Renal cortical epithelial cell (primary cell): Measurements from ENCODE around the gene AMPD3. TPM values are rescaled to one million over a fixed set of nuclear protein-coding genes. Genes with fewer than 3 reads are reported as not detected.

ENCODE experiments used
- DNase-seq: peaks from one replicate; pipeline ENCODE4 v3.0.0-alpha.2; 2011; ENCODE audit warnings: low read depth
- total RNA-seq: library from RNA; depleted of rRNA; stranded (reverse); fragments of >200 nt; gene quantifications from 2 replicates; pipeline ENCODE4 v1.2.3, GENCODE V29; 2014

The AMPD3 gene
- total RNA-seq, 1 donor from 2014 or later, result 6.7 TPM

DNA sequence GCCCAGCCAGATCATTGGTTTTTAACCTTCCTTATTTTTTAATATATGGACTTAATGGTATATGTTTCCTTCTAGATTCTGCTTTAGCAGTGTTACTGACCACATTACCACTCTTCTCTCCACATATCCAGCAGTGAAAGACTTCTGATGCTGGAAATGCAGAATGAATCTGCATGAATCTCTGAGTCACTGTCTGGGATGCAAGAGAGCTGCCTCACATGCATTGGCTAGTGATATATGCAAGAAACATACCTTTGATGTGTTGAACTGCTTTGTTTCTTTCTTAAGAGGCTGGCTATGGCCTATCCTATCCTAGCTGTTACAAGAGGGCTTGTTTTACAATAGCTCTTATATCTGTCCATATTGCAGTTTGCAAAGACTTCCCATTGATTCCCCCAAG is 16.6 kb upstream of the AMPD3 start:
- DNase-seq, result no peak

DNA sequence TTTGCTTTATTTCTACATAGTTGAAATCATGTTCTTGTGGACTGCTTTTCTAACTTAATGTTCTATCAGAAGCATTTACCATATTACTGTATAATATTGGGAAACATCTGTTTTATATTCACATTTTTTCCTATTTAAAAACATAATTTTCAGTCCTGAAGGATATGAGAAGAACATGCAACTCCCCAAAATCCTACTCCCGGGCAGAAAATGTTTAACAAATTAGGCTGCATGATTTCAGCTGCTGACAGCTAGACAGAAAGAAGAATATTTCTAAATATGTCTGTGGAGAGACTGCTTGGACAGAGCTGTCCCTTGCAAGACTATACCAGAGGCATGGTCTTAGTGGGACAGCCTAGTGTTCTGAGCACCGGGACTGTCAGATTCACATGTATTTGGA is 15.7 kb upstream of the AMPD3 start:
- no peak for DNase-seq

DNA sequence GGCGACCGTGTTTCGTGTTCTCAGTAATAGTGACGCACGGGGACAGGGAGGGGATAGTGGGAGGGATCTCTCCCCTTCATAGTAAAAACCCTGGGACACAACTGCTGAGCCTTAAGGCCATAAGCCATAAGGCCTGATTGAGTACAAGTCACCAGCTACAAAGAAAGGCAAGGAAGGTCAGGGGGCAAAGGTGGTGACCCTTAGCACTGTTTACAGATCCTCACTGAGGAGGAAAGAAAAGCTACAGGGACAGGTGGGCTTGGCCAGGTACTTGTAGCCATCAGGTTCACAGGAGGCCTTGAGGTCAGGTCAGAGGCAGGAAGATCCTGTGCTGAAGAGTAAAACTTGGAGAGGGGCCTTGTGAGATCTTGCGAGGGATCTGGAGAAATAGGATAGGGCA is 15.1 kb upstream of the AMPD3 start:
- DNase-seq, result no peak

DNA sequence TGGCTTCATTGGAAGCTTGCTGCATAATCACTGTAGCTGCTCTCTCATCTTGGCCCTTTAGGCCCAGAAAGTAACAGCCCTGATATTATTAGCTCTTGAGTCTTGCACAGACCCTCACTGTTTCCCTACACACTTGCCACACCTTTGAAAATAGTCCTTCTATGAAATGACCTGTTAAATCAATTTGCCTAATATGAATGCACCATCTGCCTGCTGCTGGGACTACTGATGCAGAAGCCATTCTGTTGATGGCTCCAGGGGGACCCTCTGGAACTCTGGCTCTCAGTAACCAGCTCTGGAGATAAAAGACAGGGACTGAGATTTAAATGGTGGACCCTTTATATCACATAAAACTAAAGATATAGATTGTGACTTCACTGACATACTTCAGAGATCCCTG is 14.7 kb upstream of the AMPD3 start:
- no peak for DNase-seq

DNA sequence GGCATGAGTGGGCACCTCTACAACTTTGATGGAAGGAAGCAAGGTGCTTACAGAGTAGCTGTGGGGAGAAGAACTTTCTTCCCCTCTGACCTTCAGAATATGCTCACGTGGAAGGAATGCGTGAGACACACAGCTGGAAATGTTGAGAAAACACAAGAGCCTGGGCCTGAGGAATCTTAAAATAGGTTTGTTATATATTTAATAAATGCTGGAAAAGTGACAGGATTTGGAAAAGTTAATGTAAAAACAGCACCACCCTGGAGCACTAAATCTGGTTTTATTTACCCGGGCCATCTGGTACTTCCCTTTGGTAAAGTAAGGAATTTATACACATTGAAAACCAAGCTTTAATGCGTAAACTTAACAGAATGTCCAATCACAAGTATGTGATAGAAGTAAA is 14.0 kb upstream of the AMPD3 start:
- DNase-seq, result no peak

DNA sequence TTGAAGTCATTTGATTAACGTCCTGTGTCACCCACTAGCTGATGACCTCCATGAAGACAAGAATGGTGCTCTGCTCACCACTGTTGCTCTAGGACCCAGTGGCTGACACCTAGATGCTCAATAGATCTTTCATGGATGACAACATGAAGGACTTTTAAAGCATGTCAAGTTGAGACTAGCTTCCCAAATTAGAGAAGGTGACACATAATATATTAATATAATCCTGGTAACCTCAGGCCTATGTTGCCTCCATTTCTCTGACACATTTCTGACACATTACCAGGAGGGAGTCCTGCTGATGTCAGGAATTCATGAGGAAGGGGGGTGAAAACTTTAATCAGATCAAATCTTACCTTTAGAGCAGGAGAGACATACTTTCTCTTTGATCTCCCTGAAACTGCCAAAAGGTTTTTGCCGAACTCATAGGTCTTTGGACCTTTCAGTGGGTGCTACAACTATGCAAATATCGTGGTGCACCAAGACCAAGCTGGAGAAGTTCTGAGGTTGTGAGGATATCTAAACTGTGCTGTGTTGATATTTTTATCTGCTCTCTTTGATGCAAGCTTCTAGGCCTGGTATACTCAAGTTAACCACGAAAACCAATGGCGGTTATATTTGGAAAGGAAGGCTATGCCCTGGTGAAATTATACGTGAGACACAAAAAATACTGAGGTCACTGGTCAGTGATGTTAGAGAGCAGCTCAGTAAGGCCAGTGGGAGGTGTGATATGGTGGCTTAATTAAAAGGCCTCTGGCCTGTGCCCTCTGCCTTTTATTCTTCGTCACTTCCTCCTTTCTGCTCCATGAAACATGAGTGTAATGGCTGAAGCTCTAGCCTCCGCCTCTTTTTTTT is 13.2 kb upstream of the AMPD3 start:
- no peak for DNase-seq

DNA sequence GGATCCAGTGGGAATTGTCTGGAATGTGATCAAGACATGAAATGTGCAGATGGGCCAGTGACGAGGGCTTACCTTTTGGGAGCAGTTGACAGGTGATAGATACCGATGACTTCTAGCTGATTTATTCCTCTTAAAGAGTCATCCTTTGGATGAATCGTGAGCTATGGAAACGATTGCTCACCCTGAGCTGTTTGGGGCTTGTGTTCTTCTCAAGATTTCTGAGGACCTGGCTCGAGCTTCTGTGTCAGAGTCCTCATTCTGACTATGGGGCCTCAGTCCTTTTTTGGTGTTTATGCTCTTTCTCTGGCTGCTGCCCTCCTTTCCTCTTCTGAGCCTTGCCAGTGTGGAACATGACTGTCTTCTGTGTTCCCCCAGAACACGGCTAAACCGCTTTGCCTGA is 11.9 kb upstream of the AMPD3 start:
- DNase-seq, result no peak

DNA sequence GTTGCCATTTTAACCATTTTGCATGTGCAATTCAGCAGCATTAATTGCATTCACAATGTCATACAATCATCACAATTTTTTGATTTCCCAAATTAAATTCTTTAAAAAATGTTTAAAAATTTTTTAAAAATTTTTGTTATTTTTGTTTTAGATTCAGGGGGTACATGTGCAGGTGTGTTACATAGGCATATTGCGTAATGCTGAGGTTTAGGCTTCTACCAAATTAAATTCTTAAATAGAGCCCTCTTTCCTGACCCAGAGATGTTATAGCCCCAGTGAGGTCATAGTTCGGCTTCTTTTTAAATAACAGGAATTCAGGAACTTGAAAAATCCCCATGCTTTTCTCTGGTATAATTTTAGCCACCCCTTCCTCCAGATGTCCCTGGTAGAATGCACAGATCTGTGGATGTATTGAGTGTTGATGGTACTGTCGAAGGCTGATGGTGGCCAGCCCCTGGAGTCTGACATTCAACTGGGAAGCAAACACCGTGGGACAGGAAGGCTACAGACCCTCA is 11.3 kb upstream of the AMPD3 start:
- DNase-seq, result no peak

DNA sequence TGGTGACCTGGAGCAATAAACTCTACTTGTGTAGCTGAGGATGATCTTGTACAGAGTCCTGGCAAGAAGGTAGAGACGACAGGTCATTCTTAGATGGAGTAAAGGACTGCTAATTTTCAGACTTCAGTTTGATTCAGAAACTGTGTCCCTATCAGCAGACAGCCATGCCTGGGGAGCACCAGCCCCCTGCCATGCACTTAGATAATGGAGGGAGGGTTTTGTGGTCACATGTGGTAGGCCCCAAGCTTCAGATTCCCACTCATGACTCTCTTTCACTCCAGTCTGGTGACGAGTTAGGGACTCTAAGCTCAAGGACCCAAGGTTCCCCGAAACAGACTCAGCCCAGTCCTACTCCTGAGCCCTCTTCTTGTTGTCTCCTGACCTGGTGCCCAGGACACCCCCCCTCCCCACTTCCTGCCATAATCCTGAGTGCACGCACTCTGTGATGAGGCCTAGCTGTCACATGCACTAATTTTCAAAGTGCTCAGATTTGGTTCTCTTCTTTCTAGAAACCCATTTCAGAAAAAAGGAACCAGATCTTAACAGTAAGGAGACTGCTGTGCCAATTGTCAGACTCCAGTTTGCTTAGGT is 10.2 kb upstream of the AMPD3 start:
- no peak for DNase-seq

DNA sequence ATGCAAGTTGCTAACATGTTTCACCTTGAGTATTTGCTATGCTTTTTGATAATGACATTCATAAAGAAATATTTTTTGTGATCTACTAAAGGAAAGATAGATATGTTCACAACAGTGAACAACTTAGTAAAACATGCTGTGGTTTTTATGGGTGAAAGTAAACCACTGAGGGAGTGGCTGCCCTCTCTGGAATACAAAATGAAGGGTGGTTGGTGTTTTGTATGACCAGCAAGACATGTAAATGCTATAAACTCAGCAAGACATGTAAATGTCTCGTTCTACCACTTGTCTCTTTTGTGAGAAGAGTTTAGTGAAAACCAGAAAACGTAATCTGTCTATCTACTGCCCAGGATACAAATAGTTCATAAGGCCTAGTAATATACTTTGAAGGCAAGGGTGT is 7.6 kb upstream of the AMPD3 start:
- DNase-seq, result no peak

DNA sequence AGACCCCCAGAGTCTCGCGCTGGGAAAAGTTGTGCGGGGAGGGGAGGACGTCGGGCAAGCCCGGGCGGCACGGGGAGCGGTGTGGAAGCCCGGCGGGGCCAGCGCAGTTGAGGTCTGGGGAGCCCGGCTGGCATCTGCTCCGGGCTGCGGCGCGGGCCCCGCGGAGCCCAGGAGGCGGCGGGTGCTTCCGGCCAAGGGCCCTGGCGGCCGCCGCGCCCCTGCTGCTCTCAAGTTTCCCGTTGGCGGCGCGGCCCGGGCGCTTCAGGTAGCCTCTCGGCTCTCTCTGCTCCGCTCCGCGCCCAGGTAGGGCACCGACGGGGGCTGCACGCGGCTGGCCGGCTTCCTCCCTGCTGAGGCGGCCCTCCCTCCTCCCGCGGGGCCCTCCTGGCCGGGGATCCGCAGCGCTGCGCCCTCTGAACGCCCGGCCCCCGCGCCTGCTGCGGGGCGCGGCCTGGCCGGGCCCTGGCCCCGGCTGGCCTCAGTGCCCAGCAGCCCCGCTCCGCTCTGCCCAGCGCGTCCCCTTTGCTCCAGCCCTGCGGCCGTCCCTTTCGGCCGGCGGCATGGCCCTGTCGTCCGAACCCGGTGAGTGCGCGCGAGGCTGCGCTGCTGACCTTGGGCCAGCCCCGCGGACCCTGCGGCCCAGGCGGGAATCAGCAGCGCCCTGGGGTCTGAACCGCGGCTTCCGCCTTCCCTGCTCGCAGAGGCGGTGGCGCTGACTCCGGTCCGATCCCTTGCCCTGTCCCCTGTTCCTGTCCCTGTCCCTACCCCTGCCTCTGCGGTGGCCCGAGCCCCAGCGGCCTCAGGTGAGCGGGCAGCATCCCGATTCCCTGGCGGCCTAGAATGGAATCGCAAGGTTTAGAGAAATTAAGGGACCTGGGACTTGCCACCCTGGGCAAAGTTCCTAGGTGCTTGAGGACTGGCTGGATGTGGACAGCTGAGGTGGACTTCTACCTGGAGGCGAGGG is 4.3 kb upstream of the AMPD3 start:
- peak; percentile 28 for DNase-seq

DNA sequence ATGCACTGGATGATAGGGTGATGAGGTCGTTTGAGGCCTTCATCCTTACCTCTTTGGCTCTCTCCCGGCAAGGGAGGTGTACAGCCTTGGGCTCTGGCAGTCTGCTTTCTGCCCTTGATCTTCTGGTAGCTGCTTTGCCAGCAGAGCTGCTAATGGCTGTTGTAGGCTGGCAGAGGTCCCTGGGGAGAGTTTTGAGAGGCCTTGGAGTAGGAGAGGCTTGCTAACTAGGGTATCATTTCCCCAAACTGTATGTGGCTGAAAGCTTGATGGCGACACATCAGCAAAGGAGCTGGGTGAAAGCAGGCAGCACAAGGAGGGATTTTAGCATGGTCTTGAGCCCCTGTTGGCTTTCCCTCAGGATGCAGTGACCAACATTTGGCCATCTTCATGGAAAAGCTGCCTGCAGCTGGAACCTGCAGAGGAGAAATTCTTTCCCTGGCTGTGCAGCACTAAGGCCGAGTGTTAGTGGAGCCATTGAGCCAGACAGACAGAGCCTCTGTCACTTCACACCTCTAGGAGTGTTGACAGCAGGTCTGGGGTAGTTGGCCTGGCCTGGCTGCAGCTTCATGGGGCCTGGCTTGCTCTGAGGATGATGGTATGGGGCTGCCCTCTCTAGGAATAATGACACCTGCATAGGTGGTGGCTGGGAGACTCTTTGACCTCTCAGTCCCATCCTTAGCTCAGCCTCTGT is 3.5 kb upstream of the AMPD3 start:
- no peak for DNase-seq

DNA sequence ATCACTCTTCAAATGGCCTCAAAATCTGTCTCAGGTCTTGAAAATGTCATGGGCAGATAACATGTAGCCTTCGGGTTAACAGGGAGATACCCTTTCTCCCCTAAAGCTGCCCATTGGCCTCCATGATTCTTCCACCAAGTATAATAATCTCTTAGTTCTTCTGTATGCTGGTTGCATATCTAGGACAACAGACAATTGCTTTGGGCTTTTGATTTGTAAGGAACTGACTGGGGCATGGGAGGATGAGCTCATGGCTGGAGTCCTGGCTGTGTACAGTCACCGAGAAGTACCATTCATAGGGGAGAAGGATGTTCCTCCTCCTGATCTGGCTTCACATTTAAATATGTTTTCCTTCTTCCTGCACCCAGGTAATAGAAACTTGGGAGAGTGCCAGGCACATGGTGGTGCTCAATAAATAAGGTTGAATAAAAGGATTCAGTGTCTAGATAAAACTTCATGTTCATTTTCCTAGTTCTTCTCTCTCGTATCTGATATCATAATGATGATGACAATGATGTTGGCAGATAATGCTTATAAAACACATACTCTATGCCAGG is 2.8 kb upstream of the AMPD3 start:
- DNase-seq, result no peak

DNA sequence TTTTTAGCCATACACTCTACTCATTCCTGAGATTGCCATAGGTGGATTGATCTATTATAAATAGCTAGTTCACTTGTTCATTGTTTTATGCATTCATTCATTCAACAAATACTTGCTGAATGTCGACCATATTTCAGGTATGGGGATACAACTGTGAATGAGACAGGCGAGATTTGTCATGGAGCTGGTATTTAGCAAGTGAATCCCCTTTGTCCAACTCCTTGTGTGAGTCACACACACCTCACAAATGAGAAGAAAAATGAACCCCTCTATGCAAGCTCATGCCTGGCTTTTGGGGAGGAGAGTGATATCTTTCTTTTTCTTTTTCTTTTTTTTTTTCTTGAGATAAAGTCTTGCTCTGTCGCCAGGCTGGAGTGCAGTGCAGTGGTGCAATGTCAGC is 1.8 kb upstream of the AMPD3 start:
- DNase-seq, result no peak

DNA sequence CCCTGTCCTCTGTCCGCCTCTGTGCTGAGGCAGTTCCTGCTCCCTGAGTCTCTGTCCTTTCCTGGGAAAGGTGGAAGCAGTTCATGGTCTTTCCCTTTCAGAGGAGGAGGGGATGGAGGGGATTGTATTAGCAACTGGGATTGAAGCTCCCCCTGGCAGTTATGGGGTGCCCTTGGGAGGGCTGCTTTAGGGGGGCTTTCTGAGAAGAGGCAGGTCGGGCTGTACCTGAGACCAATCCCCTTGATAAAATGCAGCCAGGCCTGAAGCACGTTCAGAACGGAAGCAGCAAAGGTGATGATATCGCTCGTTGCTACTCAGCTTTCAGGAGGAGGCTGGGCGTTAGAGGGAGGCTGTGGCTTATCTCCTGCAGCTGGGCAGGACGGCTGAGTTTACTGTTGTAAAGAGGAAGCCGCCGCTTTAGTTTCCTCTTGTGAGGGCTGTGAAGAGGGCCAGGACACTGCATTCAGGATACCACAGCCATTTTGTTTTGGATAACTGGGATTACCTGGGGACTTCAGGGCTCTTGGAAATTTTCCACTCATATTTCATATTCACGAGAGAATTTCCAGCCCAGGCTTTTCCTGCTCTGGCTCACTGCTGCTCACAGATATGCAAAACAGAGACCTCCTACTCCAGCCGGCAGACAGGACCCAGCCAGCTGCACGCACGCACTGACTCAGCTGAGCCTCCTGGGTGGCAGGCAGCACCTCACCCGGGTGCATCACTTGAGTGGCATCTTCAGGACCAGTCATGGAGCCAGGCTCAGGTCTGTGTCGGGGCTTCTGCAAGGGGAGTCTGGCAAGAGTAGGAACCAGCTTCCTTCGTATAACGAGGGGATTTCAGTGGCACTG is 798 bp downstream of the AMPD3 start:
- DNase-seq, result peak; percentile 55

DNA sequence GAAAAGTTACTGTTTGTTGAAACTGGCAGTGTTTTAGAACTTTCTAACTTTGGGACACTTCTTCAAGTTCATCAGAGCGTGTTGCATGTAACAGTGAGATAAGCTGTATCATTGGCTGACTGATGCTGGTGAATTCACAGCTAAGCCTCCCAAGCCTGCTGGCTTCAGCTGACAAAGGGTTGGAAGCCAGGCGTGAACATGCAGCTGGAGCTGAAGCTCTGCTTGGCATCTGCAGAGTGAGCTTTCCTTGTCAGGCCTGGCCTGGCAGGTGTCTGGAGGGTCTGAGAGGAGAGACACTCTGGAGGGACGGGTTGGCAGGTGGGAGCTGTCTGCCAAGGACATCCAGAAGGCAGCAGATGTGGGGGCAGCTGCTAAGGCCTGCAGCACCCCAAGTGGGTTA is 1.5 kb downstream of the AMPD3 start:
- no peak for DNase-seq

DNA sequence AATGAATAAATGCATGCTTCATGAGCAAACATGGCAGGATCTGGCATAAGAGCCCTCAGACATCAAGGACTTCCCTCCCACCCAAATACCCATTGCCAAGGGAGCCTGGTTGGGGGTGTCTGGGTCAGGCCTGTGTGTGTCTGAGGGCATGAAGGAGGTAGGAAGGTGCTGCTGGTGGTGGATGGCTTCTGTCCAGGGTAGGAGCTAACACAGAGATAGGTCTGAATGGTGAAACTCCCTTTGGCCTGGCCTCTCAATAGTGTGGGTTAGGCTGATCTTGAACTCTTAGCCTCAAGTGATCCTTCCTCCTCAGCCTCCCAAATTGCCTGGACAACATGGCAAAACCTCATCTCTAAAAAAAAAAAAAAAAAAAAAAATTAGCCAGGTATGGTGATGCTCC is 2.8 kb downstream of the AMPD3 start:
- DNase-seq, result no peak

DNA sequence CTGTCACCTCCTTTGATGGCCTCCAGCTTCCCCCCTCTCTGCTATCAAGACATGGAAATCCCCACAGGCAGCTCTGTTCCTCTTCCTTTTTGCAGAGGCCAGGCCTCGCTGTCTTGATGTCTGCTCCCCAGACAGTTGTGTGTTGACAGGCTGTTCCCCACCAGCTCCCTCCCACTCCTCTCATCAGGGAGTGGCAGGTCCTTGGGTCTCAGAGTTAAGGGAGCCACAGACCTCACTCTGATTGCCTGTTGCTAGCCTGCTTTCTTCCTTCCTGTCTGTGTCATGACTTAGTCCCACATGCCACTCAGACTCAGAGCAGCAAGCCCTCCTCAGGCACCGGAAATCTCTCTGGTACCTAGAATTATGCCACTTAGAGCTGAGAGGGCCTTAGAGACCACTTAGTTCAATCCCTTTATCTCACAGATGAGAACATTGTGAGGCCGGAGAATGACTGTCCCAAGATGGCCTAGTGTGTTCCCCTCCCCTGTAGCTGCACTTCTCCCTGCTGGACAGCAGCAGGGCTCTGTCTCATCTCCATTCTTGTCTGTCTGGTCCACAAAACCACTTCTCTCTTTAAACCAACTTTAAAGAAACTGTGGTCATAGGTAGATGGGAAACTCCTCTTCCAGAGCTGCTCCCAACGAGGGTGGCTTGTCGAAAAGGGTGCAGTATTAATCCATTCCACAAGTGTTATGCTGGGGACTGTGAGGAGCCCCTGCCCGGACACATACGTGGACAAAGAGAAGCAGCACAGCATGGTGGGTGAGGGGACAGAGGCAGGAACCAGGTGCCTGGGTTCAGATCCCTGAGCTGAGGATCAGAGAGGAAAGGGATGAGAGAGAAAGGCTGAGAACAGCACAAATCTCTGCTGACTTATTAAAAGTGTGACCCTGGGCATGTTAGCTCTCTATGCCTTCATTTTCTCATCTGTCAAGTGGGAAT is 4.2 kb downstream of the AMPD3 start:
- no peak for DNase-seq

DNA sequence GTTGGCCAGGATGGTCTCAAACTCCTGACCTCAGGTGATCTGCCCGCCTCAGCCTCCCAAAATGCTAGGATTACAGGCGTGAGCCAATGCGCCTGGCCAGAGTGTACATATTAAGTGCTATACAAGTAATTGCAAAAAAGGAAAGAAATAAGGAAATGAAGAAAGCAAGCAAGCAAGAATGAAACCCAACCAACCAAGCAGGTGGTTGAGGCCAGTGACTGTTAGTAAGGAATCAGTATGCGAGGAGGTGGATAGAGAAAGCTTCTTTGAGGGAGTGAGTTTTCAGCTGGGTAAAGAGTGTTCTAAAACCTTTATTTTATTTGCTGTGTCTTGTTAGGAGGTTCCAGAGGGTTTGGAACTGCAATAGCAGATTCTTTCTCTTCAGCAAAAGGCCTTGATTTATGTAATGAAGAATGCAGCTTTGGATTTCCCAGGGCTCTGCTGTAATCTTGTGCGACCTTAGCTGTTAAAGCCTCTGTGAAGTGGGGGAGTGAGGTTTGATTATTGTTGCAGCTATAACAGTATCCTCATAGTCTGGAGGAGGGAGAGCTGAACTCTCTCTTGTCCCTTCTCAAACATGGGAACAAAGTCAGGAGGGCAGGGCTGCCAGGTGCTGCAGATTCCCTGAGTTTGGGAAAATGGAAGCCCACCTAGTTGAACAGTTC is 5.7 kb downstream of the AMPD3 start:
- DNase-seq, result no peak
